Measurements from ENCODE around the gene ETS1.

DNA sequence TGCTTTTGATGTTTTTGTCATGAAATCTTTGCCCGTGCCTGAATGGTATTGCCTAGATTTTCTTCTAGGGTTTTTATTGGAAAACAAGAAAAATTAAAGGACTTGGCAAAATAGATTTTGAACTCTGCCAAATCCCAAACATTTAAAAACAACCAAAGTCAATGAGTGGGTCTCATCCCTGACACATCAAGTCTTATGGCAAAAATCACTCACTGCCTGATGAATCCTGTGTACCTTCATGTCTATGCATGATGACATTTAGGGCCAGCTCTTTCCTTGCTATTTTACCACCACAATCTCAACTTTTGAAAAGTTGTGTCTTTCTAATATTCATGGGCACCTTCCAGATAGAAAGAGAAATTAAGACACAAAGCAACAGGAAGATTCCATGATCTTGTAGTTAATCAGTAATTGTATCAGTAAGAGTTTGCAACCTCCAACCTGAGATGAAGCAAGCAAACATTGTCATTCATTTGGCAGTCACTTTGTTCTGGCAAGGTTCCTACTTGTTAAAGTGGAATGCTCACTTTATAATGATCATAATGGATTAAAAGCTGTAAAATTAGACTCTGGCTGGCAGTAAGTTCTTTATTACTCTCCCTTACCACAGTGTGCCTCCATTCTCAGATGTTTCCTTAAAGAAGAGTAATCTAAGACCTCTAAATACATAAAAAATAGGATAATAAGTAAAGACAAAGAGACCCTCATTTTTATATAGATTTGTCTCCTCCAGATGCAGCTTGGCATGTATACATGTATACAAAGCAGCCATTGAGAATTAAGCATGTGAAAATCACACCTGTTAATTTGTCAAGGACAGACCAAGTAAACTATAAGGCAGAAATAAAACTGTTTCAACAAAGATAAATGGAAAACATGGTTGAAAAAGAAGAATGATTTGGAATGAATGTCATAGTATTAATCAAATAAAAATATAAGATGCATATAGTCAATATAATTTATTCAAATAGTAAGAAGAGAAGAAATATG lies 51.6 kb downstream of the ETS1 start:
- TF ChIP-seq, protein P1, sequence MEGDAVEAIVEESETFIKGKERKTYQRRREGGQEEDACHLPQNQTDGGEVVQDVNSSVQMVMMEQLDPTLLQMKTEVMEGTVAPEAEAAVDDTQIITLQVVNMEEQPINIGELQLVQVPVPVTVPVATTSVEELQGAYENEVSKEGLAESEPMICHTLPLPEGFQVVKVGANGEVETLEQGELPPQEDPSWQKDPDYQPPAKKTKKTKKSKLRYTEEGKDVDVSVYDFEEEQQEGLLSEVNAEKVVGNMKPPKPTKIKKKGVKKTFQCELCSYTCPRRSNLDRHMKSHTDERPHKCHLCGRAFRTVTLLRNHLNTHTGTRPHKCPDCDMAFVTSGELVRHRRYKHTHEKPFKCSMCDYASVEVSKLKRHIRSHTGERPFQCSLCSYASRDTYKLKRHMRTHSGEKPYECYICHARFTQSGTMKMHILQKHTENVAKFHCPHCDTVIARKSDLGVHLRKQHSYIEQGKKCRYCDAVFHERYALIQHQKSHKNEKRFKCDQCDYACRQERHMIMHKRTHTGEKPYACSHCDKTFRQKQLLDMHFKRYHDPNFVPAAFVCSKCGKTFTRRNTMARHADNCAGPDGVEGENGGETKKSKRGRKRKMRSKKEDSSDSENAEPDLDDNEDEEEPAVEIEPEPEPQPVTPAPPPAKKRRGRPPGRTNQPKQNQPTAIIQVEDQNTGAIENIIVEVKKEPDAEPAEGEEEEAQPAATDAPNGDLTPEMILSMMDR (IDR thresholded peaks at IDR 0.05), result no peak
- TF ChIP-seq POLR2AphosphoS5 (IDR thresholded peaks at IDR 0.05; ENCODE audit: low read depth, low read length), result no peak
- TF ChIP-seq TCF7L2 (IDR thresholded peaks at IDR 0.05; ENCODE audit: low read depth, low read length), result no peak
- TF ChIP-seq, protein P2, sequence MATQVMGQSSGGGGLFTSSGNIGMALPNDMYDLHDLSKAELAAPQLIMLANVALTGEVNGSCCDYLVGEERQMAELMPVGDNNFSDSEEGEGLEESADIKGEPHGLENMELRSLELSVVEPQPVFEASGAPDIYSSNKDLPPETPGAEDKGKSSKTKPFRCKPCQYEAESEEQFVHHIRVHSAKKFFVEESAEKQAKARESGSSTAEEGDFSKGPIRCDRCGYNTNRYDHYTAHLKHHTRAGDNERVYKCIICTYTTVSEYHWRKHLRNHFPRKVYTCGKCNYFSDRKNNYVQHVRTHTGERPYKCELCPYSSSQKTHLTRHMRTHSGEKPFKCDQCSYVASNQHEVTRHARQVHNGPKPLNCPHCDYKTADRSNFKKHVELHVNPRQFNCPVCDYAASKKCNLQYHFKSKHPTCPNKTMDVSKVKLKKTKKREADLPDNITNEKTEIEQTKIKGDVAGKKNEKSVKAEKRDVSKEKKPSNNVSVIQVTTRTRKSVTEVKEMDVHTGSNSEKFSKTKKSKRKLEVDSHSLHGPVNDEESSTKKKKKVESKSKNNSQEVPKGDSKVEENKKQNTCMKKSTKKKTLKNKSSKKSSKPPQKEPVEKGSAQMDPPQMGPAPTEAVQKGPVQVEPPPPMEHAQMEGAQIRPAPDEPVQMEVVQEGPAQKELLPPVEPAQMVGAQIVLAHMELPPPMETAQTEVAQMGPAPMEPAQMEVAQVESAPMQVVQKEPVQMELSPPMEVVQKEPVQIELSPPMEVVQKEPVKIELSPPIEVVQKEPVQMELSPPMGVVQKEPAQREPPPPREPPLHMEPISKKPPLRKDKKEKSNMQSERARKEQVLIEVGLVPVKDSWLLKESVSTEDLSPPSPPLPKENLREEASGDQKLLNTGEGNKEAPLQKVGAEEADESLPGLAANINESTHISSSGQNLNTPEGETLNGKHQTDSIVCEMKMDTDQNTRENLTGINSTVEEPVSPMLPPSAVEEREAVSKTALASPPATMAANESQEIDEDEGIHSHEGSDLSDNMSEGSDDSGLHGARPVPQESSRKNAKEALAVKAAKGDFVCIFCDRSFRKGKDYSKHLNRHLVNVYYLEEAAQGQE (IDR thresholded peaks at IDR 0.05; ENCODE audit: insufficient read depth in 1 of 2, low read depth in 2 of 2, low read length in 1 of 2), result no peak
